SIG-M5 treated with dmso at 0.1 percent for 504 hours (cell line): Measurements from ENCODE around the gene CWF19L1.
A peak's percentile ranks its signal among the peaks of the same experiment; 100 is the strongest.
"Not testable (repeated sequence)": the region's sequence is repeated elsewhere in the genome, so short reads cannot be mapped to it uniquely, and the experiment has no call there.

Experiments
- DNase-seq: peaks from one replicate; lab custom pipeline; 2025; ENCODE audit not compliant: unreplicated experiment; lab: John Stamatoyannopoulos, UW

CWF19L1 gene

GRCh38 chr10:100267239-100268104 is at the start of gene CWF19L1:
Gene CWF19L1, minus strand, starts transcription at chr10:100267638. Its CDS starts 45 bp downstream, at chr10:100267593.
- DNase-seq, result peak; percentile 82

DNA sequence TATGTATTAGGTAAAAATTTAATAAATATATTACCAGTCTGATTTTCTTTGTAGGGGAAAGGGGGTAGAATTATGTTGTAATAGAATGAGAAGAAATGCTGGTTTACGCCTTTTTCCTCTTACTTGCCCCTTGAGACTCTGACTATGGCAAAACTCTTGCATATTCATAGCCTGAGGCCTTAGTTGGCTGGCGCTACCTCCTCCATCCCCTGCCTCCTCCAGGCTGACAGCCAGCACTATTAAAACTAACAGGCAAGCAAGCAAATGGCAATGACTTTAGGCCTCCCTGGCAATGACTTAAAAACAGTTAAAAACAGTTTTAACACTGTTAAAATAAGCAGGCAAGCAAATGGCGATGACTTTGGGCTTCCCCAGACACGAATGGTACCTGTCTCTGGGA is 48.2 kb upstream of the CWF19L1 start:
- no peak for DNase-seq

DNA sequence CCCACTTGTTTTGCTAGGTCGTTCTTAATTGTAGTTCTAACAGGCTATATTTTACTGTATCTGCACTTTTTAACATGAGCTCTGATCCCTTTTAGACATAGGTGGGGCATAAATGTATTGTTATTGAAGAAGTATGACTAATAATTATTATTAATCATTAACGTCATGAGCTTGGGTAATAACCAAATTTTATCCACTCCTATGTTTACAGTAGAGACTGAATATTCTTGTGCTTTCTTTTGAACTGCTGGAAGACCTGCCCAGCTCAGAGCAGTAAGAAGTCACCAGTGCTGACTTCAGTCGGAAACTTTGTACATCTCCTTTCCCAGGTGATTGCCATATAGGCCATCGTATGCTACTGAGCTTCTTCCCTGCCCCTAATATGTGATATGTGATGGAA is 43.9 kb upstream of the CWF19L1 start:
- DNase-seq, result no peak

DNA sequence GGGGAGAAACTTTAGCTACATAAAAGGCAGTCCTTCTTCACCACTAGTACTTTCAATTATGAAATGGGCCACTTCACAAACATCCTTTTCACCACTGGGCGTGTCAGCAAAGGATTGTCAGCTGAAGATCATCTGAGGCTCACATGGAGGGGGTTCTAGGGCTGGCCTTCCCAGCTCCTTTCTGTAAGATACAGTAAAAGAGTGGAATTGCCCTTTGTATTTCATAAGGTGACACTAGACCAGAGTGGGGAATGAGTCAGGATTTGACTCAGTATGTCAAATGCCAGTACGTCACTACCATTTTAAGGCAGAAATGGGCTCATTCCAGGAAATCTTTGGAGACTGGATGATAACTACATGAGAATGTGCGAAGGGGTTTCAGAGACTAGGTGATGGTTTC is 40.2 kb upstream of the CWF19L1 start:
- no peak for DNase-seq

DNA sequence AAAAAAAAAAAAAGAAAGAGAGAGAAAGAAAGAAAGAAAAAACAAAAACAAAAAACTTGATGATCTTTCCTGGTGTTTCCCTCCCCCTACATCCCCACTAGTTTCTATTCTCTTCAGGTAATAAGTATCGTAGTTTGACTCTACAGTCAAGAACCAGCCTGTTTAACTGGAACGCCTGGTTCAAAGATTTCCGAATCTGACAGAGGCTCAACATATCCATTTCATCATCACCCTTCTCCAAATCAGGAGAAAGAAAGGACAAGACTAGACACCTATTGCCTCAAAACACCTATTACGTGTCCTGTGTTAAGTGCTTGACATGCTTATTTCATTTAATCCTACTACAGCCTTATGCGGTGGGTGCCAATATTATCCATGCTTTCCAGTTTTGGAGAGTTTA is 39.4 kb upstream of the CWF19L1 start:
- DNase-seq, result no peak

DNA sequence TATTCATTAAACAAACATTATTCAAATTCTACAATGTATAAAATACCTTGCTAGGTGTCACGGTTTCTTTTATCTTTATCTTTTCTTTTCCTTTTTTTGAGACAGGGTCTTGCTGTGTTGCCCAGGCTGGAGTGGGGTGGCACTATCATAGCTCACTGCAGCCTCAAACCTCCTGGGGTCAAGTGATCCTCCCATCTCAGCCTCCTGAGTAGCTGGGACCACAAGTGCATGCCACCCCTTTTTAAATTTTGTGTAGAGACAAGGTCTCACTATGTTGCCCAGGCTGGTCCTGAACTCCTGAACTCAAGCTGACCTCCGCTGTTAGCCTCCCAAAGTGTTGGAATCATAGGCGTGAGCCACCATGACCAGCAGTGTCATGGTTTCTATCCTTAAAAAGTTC is 37.0 kb upstream of the CWF19L1 start:
- DNase-seq, result no peak

- DNase-seq, result peak; percentile 39
Observed at GRCh38 chr10:100303724-100304319, 36.4 kb upstream of the CWF19L1 start.

DNA sequence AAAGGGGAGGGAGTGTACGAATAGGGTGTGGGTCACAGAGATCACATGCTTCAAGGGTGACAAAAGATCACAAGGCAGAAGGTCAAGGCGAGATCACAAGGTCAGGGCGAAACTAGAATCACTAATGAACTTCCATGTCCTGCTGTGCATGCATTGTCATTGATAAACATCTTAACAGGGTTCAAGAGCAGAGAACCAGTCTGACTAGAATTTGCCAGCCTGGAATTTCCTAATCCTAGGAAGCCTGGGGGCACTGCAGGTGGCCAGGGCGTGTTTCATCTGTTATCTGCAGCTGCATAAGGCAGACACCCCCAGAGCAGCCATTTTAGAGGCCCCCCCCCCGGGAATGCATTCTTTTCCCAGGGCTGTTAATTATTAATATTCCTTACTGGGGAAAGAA is 33.7 kb upstream of the CWF19L1 start:
- DNase-seq, result not testable (repeated sequence)

DNA sequence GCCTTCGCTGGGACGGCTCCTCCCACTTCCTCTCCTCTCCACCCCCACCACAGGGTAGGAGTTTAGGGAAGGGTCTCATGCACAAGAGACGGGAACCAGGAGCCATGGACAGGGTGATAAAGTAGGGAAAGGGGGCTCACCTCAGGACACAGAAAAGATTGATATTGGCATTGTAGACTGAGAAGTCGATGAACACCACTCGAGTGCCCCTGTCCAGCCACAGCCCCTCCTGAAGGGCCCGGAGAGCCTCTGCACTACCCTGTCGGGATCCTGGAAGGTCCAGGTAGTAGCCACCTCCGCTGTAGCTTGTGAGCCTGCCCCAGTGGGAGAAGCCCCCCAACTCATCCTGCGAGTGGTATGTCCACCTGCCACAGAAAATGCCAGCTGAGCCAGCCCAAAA is 29.8 kb upstream of the CWF19L1 start:
- DNase-seq, result no peak

DNA sequence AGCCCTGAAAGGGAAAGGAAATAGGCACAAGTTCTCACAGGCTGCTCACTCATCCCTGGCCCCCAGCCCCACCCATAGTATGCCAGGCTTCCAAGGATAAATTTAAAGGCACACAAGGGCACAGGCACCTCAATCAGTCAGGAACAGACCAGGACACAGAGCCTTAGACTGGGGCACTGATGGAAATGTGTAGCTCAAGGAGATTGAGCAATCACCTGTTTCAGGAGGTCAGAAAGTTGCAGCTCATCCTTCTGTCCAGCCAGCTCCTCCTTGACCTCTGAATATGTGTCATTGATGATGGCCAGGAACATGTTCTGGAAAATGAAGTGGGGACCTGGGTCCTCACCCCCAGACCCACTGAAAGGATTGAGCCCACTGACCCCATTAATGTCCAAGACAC is 25.6 kb upstream of the CWF19L1 start:
- DNase-seq, result no peak

GRCh38 chr10:100292300-100292699 is 24.9 kb upstream of the CWF19L1 start:
- not testable (repeated sequence) for DNase-seq

DNA sequence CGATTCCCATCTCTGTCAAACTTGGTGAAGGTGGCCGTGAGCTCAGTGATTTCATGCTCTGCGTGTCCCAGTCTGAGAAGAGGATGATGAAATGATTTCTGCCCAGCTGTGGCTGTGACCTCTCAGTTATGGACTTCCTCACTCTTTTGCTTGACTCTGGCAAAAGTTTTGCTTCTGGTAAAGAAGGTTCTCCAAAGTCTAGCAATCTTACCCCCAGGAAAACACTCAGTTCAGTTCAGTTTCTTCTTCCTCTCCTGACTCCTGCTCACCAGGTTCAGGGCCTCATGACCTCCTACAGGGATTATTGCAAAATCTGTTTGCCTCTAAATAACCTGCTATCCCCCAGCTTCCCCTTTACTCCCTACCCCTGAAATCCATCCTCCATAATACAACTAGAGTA is 23.9 kb upstream of the CWF19L1 start:
- peak; percentile 72 for DNase-seq

GRCh38 chr10:100289641-100290040 is 22.2 kb upstream of the CWF19L1 start:
- DNase-seq, result no peak

GRCh38 chr10:100288196-100288595 is 20.8 kb upstream of the CWF19L1 start:
- DNase-seq, result no peak

- DNase-seq, result no peak
Observed at GRCh38 chr10:100287756-100288155, 20.3 kb upstream of the CWF19L1 start.

DNA sequence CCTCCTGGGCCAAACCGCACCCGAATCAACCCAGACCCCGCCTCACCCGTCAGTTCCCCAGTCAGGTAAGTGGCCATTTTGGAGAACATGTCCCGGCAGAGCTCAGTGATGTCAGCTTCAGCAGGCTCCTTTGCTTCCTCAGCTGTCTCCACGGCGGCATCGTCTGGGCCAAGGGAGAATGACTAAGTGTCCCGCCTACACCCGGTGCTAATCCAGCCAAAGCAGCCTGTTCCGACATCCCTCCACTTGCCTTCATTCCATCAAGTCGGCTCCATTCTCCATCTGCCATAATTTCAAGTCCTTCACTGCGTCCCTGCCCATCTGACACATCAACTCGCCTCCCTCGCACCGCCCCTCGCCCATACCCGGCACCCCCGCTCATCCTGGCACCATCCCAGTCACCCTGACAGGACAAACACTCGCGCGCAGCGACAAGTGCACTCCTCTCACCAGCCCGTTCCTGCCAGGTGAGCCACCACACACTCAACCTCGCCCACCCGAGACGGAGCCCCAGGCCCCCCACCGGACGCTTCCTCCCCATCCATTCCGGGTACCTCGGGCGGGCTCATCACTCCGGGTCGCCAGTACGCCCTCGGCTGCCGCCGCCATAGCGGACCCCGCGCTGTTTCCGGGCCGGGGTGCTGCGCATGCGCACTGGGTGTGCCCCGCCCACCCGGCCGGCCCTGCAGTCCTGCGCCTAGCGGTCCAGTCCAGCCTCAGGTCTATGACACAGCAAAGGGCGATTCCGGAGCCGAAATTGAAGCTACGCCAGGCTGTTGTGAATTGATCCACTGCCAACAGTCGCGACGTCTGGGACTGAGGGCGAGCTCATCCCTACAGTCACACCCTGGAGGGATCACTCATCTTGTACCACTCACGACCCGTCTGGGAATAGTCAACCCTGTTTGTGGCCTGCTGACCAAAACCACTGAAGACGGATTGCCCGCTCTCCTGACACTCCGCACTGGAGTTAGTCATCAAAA is 18.9 kb upstream of the CWF19L1 start, which contains the start of gene BLOC1S2:
BLOC1S2 (minus strand) TSS at position 630 of the 983 bp plus-strand sequence; CDS start at position 609, 21 bp downstream.
- peak; percentile 71 for DNase-seq

GRCh38 chr10:100285326-100285725 is 17.9 kb upstream of the CWF19L1 start:
- DNase-seq, result not testable (repeated sequence)

GRCh38 chr10:100282907-100283306 is 15.5 kb upstream of the CWF19L1 start:
- peak; percentile 21 for DNase-seq

DNA sequence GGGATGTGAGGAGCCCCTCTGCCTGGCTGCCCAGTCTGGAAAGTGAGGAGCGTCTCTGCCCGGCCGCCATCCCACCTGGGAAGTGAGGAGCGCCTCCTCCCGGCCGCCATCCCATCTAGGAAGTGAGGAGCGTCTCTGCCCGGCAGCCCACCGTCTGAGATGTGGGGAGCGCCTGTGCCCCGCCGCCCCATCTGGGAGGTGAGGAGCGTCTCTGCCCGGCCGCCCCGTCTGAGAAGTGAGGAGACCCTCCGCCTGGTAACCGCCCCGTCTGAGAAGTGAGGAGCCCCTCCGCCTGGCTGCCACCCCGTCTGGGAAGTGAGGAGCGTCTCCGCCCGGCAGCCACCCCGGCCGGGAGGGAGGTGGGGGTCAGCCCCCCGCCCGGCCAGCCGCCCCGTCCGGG is 9.5 kb upstream of the CWF19L1 start:
- not testable (repeated sequence) for DNase-seq

- no peak for DNase-seq
Observed at GRCh38 chr10:100265821-100266485, 1.5 kb downstream of the CWF19L1 start.

- DNase-seq, result no peak
Observed at GRCh38 chr10:100254191-100254590, 13.2 kb downstream of the CWF19L1 start.
